GDM1 (cell line): ENCODE data around the gene HSPG2.
"Not testable (repeated sequence)": the region's sequence is repeated elsewhere in the genome, so short reads cannot be mapped to it uniquely, and the experiment has no call there.

Experiments
- DNase-seq: peaks from one replicate; lab custom pipeline; 2025; lab: John Stamatoyannopoulos, UW

Gene HSPG2

DNA sequence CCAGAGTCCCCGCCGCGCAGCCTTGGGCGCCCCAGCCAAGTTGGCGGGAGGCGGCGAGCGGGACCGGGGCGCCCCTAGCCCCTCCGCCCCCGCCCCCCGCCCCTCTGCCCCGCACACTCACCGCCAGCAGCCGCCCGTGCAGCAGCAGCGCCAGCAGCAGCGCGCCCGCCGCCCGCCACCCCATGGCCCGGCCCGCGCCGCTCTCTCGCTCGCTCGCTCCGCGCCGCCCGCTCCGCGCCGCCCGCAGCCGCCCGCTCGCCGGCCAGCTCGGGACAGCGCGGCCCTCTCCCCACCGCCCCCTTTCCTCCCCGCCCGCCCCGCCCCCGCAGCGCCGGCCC, at the start of gene HSPG2:
Gene HSPG2 (minus strand): TSS at position 277 of the 338 bp plus-strand sequence. CDS start 93 bp downstream, at position 184.
- no peak for DNase-seq

DNA sequence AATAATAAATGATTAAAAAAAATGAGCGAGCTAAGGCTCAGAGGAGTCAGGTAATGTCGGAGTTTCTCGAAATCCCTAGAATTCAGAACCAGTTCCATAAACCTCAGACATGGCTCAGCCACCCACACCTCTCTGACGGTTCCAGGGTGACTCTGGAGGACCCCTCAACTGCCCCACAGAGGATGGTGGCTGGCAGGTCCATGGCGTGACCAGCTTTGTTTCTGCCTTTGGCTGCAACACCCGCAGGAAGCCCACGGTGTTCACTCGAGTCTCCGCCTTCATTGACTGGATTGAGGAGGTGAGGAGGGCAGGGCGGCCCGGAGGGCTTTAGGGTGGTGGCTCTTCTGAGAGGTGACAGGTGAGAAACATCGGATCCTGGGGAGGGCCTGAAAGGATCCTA, 49.3 kb upstream of the HSPG2 start:
- not testable (repeated sequence) for DNase-seq

DNA sequence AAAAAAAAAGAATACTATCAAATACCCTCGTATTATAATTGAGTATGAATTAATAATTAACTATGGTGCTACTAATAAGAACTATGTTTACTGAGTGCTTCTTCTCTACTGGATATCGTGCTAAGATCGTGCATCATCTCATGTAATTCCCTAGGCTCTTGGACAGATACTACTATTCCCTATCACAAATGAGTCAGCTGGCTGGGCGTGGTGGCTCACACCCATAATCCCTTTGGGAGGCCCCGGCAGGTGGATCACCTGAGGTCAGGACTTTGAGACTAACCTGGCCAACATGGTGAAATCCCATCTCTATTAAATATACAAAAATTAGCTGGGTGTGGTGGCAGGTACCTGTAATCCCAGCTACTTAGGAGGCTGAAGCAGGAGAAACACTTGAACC, 48.8 kb upstream of the HSPG2 start:
- DNase-seq = not testable (repeated sequence)

DNA sequence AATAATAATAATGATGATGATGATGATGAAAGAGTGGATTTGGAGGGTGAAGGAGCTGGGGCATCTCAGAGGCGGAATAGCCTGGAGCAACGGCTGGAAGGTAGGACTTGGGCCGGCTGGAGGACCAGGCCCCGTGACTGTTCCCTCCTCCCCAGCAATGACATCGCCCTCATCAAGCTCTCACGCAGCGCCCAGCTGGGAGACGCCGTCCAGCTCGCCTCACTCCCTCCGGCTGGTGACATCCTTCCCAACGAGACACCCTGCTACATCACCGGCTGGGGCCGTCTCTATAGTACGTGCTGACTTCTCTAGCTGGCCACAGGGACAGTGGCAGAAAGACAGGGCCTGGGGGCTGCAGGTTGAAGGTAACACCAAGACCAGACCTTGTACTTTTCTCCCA, 46.4 kb upstream of the HSPG2 start:
- DNase-seq = not testable (repeated sequence)

DNA sequence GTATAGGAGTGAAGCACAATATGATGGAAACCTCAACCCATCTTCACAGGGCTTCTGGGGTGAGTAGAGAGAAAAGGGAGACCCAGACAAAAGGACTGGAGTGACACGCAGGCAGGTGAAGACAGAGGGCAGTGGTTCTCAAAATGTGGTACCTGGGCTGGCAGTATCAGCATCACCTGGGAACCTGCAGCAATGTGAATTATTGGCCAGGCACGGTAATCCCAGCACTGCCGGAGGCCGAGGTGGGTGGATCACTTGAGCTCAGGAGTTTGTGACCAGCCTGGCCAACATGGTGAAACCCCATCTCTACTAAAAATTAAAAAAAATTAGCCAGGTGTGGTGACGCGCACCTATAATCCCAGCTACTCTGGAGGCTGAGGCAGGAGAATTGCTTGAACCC, 45.0 kb upstream of the HSPG2 start:
- DNase-seq = not testable (repeated sequence)

DNA sequence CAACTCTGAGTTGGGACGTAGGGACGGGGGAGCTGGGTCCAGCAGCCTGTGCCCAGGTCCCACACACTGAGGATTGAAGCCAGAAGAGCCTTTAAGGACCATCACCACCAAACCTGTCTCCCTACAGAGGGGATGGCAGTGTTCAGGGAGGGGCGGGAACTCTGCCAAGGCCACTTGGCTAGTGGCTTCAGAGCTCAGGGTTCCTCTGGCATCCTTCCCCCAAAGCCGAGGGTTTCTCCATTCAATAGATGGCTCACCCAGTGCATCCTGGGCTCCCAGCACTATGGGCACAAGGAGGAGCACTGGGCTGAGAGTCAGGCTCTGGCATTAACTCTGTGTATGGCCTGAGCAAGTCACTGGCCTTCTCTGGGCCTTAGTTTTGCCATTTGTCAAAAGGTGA, 44.1 kb upstream of the HSPG2 start:
- not testable (repeated sequence) for DNase-seq

DNA sequence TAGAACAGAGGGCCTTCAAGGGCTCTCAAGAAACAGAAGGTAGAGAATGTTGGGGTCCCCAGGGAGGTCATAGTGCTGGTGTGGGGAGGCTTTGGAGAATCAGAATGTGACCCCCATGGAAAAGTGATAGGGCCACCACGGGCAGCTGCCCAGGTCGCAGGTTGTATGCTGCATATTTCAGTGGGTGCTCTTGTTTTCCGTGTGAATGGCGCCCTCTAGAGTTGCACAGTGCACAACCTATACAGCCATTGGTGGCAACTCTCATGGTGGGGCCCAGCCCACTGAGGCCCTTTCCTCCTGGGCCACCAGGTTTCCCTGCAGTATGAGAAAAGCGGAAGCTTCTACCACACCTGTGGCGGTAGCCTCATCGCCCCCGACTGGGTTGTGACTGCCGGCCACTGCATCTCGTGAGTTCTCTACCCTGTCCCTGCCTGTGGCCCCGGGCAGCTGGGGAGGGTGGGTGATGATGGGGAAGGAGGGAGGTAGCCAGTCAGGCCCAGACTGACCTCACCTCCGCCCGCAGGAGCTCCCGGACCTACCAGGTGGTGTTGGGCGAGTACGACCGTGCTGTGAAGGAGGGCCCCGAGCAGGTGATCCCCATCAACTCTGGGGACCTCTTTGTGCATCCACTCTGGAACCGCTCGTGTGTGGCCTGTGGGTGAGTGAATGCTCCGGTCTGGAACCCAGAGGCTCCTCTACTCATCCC, 43.6 kb upstream of the HSPG2 start:
- not testable (repeated sequence) for DNase-seq

DNA sequence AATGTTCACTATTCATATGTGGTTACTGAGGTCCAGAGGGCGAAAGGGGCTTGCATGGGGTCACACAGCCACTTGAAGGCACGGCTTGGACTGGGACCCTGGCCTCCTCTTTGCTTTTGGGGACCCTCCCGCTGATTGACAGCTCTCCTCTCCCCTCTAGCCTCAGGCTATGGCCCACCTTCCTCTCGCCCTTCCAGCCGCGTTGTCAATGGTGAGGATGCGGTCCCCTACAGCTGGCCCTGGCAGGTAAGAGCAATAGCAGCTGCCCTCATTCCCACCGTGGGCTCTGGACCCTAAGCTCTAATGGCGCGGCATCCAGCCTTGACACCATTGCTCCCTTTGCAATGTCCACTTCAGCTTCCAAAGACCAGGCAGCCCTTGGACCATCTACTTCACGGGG, 41.1 kb upstream of the HSPG2 start:
- DNase-seq = not testable (repeated sequence)

DNA sequence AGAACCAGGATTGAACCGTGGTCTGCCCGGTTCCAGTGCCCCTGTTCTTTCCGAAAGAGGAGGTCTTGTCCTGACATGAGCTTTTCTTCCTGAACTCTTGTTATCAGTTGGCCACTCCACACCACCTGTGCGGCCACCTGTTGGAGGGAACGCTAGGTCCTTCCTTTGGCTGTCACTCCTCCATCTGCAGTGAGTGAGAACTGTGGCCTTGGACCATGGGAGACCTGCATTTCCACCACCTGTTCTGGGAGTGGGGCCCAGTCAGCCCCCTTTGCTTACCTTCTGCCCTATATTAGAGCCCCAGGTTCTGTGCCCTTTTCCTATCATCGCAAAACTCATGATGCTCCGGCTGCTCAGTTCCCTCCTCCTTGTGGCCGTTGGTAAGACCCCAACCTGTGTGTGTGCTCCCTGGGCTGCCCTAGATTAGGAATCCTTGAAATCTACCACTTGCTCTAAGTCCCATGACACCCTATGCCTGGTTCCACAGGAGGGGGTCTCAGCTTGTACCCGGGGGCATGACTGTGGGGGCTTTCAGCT, 39.7 kb upstream of the HSPG2 start, which contains the start of gene CELA3B:
Gene CELA3B (plus strand): TSS at position 320 of the 537 bp plus-strand sequence. CDS start 18 bp downstream, at position 338.
- DNase-seq = not testable (repeated sequence)

DNA sequence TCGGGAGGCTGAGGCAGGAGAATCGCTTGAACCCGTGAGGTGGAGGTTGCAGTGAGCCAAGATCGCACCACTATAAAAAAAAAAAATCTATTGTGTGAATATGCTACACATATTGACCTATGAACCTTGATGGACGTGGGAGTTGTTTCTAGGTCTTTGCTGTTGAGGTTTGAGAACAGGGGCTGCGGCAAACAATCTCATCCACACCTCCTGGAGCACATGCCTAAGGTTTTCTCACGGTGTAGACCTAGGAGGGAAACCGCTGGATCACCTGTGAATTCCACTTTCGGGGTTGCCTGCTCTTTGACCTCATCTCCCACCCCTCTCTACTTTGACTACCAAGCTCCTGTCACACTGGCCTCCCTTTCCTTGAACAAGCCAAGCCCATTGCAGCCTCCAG, 38.2 kb upstream of the HSPG2 start:
- DNase-seq = not testable (repeated sequence)

DNA sequence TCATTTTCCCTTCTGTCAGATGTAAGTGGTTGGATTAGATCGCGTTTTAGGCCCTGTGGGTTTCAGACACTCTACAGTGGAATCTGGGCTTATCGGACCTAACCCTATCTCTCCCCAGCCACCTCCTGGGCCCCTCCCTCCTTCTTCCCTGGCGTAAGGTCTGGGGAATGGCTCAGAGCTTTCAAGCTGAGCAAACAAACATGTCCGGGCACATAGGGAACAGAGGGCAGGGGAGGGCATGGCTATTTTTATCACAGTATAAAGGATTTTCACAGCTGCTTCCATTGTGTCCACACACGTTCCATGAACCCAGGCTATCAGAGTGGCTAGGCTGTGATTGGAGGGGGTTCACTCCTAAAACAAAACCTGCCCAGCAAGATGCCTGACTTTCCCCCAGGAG, 37.6 kb upstream of the HSPG2 start:
- DNase-seq = not testable (repeated sequence)

DNA sequence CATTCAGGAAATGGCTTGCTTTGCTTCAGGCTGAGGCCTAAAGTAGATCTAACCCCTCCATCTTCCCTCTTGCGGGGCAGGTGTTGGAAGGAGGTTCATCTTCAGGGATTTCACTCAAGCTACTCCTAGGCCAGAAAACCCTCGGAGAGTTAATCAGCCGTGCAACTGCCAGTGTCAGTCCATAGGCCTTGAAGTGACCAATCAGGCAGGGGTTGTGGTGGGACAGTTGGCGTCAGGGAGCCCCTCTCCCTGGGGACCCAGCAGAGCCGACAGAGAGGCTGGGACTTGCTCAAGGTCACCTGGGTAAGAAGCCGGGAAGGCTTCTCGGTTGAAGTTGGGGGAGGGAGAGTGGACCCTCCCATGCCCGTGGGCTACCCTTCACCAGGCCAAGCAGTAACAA, 36.8 kb upstream of the HSPG2 start:
- not testable (repeated sequence) for DNase-seq

DNA sequence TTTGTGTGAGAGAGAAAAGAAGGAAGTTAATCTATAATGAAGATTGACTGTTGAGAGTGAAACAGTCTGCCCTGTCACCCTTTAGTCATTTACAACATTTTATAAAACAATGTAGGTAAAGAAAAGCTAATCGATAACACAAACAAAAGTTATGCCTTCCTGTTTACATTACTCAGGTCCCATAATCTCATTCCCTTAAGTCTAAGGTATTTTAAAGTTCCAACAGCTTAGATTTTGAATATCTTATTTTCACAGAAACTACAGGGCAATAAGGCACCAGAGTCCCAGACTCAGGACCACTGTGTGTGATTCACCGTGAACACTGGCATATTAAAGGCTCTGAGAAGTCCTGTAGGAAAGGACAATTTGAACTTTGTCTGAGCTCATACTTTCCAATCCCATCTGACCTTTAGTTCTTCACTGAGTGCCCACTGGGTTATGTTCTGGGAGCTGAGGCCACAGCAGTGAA, 35.9 kb upstream of the HSPG2 start:
- DNase-seq = not testable (repeated sequence)

DNA sequence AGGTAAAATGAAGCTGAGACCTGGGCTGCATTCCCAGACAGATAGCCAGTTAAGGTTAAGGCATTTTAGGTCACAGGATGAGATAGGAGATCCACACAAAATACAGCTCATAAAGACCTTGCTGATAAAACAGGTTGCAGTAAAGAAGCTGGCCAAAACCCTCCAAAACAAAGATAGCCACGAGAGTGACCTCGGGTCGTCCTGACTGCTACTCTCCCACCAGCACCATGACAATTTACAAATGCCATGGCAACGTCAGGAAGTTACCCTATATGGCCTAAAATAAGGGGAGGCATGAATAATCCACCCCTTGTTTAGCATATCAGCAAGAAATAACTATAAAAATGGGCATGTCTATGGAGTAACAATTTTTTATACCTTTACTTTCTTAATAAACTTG, 33.4 kb upstream of the HSPG2 start:
- DNase-seq = not testable (repeated sequence)

DNA sequence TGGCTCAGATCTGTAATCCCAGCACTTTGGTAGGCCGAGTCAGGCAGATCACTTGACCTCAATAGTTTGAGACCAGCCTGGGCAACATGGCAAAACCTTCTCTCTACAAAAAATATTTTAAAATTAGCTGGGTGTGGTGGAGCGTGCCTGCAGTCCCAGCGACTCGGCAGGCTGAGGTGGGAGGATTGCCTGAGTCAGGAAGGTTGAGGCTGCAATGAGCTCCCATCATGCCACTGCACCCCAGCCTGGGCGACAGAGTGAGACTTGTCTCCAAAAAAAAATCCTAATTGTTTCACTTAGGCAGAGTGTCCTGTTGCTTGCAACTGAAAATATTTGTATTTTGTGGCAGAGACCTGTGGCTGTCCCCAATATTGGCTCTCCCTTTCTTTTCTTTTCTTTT, 32.0 kb upstream of the HSPG2 start:
- not testable (repeated sequence) for DNase-seq

DNA sequence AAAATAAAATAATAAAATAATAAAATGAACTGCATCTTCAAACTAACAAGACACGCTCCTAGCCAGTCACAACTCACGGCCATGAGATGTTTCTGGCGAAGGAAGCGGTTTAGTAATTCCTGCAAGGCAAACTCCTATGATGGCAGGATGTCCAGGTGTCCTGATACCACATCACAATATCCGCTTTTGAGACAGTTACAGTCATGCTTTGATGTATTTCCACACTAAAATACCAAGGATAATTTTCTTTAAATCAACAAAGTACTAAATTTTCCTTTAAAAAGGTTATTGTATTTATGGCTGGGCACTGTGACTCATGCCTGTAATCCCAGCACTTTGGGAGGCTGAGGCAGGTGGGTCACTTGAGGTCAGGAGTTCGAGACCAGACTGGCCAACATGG, 30.1 kb upstream of the HSPG2 start:
- not testable (repeated sequence) for DNase-seq

DNA sequence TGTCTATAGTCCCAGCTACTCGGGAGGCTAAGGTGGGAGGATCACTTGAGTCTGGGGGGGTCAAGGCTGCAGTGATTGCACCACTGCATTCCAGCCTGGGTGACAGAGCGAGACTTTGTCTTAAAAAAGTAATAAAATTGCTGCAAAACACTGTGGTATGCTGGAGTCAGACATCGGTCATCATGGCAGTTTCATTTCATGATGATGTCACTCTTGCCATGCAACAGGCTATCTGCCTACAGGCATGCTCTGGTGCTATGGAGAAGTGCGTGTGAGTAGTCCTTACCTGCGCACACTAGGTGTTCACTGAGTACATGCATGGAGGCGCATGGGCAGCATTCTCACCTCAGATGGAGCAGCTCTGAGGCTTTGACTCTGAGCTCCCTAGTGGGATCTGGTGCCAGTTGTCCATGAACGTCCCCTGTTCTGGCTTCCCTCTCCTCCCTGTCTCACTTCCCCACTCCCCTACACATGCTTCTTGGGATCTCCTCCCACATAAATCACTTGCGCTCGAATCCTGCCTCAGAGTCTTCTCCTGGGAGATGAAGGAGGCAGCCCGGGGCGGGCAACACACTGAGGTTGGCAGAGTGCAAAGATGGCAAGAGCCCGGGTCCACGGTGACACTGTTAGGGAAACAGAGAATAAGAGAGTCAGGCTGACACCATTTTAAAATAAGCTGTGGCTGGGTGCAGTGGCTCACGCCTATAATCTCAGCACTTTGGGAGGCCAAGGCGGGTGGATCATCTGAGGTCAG, 29.3 kb upstream of the HSPG2 start:
- DNase-seq = no peak

DNA sequence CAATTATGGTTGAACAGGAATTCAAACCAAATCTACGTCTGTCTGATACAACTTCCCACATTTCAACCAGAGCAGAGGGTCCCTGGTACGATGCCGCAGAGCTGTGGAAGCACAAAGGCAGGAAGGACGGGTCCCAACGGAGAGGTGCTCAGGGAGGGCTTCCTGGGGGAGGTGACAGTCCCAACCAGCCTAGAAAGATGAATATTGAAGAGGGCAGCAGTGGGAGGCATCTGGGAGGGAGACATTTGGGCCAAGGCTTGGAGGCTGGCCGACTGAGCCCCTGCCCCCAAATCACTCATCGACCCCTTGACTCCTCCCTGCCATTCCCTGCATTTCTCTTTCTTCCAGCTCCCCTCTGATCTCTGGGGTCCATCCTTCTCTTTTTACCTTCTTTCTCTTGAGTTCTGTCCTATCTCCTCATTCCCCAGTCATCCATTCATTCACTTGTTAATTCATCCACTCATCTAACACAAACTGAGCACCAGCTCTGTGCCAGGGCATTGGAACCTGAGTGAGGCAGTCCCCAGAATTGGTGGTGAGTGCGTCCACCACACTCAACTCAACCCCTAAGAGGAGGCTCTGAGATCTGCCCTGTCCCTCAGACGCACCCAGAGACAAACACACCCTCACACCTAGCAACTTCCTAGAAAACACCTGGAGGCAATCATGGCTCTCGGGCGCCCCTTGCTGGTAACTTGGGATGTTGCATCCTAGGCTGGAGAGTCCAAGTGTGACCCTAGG, 26.5 kb upstream of the HSPG2 start:
- DNase-seq = peak; percentile 66

DNA sequence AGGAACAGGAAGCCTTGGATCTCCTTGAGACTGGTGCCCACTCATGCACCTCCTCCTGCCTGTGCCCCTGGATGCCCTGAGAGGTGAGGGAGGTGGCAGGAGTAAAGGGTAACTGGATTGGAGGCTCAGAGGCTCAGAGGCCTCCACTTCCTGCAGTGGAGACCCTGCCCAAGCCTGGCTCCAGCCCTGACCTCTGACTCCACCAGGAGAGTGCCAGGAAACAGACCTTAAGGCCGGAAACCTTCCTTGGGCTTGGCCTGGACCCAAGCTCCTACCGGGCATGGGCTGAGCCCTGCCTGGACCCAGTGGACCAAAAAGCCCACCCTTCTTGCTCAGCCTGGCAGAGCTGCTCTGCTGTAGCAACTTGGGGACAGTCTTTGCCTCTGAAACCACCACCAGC, 24.7 kb upstream of the HSPG2 start:
- DNase-seq = no peak

DNA sequence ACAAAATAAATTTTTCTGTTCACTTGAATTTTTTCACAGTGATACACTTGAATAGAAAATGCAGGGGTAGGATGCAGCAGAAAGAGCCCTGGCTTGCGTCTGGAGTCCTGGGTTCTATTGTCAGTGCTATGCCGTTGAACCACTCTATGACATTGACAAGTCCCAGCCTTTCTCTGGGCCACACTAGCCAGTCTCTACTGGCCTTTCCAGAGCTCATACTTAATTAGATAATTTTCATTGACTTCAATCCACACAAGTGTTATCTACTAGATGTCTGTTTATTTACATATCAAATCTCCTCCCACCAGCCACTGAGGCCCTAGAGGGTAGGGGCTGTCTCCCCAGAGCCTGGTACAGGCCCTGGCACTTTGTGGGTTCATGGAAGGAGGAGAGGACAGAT, 24.2 kb upstream of the HSPG2 start:
- DNase-seq = no peak

DNA sequence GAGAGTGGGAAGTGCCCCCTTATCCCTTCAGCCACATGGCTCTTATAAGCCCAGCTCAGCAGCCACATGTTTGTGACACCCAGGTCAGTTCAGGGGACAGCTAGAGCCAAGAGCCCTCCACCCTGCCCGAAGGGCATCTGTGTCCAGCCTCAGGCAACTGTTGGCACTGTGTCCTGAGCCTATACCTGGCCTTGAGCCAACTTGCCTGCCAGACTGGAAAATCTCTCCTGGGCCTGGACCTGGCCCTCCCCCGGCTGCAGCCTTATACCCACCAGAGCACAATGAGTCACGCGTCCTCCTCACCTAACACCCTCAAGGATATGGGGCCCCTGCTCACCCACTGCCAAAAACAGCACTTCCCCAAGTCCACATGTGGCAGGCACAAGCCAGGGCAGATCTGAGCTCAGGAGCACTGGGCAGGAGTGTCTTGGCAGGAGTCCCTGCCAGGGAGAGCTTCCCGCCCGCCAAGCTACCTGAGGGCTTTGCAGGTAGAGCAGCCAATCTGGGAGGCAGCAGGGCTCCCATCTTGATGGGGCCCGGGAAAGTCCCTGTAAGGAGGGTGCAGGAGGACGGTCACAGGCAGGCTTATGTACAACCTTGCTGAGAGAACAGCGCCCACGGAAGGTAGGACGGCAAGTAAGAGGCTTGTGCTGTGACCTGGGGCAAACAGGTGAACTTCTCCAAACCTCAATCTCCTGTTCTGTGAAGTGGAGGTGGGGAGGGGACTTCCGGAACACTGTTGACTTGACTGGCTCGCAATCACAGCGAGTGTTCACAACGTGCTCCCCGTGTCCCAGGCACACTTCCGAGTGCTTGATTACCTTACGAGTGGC, 19.8 kb upstream of the HSPG2 start:
- peak; percentile 56 for DNase-seq
